ENCODE data around the gene CST6.

The CST6 gene

DNA sequence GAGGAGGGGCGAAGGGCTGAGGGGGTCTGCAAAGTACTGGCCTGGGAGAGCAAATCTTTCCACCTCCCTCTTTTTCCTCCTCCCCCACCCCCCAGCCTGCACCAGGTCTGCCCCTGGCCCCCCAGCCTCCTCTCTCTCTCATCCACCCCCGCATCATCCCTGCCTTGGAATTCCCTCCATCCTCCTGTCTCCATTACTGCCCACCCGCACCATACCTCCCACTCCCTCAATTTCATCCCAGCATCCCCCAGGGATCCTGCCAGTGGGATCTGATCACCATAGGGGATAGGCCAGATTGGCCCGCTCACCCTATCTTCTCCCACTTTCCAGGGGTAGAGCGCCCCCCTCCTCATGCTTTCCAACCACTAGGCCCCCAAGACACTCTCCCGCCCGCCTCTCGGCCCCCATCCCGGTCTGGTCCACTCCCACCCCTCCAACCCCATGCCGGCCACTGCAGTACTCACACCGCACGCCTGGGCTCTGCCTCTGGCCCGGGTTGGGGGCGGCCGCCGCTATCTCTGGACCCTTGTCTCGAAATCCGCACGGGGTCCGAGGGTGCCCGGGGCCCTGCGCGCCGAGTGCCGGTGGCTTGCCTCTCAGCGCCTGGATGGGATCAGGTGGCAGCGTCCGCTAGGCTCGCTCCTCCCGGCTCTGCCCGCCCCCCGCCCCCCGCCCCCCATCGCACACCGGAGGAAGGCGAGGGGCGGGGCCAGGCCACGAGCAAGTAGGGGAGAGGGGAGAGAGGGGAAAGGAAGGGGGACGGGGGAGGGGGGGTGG, 36.9 kb downstream of the CST6 start, which contains the start of gene GAL3ST3:
Gene GAL3ST3, minus strand, starts transcription at position 615 of the 777 bp plus-strand sequence. CDS start 3,746 bp downstream, outside the sequence.
- DNase-seq, result peak; percentile 22

DNA sequence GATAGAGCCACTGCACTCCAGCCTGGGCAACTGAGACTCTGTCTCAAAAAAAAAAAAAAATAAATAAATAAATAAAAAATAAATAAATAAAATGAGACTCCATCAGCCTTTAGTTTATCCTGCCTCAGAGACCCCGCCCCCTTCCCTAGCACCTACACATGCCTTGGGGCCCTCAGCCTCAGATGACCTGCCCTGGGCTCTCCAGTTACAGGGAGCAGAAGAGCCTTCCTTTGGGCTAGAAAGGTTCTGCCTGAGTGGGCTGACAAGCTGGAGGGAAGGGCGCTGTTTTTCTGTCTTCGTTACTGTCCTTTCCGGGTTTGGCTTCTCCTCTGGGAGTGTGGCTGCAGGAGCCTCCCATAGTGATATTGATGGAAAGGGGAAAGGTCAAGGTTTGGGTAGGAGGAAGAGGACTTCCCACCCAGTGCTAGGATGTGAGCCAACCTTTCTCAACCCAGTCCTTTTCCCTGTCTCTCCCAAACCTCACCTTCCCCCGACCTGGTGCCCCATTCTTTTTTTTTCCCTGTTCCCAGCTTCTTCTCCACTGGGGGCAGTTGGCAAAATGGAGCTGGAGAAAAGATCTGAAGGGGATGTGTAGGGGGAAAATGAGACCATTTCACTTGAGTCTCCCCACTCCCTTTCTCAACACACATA, 38.9 kb downstream of the CST6 start:
- peak; percentile 29 for DNase-seq

DNA sequence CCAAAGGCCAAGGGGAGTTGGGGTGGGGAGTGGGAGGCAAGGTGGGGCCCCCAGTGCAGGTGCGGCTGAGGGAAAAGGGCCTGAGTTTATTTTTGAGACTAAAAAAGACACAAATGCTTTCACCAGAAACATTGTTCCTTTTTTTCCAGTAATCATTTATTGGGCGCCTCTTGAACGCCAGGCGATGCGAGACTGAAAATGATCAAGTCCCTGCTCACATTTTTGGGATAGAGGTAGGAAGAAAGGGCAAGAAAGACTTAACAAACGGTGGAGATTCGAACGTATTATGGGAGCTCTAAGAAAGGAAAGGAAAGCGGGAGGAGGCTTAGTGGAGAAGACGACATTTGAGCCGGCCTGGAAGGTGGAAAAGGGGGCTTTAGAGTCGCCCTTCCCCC, 39.6 kb downstream of the CST6 start:
- DNase-seq, result no peak

DNA sequence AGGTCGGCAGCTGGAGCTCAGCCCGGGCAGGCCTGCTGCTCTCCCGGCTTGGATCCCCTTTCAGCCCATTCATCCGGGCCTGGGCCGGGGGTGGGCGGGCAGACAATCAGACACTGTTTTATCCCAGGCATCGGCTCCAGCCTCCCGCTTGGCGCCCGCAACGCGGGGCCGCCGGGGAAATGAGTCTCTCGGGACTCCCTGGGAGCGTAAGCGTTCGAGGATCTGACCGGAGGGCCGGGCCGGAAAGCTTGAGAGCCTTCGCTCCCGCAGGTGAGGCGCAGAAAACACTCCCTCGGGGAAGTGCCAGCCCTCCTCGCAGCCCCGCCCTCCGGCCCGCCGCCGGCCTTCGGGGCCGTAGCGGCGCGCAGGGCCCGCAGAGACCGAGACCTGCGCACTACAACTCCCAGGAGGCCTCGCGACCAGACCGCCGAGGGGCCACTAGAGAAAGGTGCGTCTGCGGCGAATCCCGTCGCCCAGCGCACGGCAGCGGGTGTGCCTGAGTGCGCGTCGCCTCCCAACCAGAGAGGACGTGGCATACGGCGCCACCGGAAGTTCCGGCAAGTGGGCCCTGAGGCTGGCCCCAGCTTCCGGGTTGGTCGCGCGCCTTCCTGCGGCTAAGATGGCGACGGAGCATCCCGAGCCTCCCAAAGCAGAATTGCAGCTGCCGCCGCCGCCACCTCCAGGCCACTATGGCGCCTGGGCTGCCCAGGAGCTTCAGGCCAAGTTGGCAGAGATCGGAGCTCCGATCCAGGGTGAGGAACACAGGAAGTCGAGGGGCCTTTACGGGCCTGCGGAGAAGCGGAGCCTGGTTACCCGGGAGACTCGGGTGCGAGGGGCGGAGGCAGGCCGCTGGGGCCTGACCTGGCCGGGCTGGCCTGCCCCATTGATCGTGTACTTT, 40.2 kb downstream of the CST6 start, which contains the start of gene SF3B2:
Gene SF3B2, plus strand, starts transcription at position 599 of the 898 bp plus-strand sequence. Its CDS starts 21 bp downstream, at position 620.
- peak; percentile 99 for DNase-seq

DNA sequence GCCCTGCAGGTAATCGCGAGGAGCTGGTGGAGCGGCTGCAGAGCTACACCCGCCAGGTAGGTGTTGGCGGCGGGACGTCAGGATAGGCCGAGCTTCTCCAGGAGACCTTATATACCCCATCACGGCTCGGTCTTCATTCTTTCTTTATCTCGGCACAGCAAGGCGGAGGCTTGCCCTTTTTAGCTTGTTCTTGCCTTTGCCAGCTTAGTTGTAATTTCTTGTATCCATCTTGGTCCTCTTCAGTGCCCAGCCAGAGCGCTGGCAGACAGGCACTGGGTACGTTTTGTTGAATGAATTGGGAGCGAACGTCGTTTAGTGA, 40.8 kb downstream of the CST6 start:
- no peak for DNase-seq

DNA sequence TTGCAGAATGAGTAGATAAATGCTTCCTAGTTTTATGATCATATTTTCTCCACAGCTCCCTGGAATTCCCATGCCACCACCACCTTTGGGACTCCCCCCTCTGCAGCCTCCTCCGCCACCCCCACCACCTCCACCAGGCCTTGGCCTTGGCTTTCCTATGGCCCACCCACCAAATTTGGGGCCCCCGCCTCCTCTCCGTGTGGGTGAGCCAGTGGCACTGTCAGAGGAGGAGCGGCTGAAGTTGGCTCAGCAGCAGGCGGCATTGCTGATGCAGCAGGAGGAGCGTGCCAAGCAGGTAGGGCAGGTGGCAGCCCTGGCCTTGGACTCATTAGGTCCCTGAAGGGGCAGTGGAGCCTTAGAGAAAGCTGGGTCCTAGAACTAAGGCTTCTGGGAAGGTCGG, 43.2 kb downstream of the CST6 start:
- no peak for DNase-seq

DNA sequence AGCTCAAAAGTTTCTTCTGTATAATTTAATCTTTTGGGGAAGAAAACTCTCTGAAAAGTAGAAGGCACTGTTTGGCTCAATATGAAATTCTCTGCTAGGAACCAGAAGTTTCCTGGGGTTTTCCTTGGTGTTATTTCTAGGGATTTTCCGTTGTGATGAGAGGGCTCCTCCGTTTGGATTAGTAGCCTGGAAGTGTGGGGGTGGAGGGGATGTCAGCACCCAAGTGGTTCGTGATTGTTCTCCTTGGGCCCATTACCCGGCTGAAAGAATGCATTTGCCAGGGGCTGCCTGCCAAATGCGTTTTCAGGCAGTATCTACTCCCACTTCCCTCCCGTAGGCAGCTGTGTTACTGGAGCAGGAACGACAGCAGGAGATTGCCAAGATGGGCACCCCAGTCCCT, 44.7 kb downstream of the CST6 start:
- no peak for DNase-seq

DNA sequence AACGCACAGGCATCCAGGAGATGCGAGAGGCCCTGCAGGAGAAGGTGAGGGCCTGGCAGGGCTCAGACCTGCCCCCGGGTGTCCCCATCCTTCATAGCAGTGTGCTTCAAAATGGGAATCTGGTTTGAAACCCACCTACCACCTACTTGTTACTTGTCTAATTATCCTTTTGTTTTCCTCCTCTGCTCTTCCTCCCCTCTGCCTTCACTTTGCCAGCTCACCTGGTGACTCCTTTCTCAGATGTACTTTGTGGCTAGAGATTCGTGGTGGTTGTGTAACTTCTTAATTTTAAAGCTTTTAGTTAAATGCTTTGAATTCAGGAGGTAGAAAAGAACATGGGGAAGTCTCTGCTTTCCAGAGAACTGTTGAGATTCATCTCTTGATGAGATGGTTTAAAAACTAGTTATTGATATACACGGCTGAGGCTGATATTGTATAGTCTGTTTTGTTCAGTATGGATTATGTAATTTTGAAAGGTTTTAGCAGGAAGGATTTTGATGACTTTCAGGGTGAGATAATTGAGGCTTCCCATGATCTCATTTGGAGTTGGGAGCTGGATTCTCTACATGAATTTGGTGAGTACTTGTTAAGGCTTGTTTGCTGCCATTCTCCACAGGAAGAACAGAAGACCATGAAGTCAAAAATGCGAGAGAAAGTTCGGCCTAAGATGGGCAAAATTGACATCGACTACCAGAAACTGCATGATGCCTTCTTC, 48.3 kb downstream of the CST6 start:
- DNase-seq, result no peak

DNA sequence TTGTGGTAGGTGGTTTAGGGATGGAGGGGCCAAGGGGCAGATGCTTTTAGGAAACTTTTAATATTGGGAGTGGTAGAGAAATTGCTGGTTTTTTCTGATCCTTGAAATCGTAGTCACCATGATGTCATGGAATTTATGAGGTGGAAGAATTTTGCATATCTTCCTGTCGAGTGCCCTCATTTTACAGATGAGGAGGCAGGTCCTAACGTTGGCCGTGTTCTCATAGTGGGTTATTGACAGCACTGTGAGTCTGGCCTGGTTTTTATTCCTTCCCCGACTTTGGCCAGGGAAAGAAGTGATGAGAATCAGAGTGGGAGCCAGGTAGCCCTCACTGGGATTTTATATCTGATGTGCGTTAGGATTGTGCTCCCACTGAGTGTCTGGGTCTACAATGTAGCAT, 49.5 kb downstream of the CST6 start:
- no peak for DNase-seq

DNA sequence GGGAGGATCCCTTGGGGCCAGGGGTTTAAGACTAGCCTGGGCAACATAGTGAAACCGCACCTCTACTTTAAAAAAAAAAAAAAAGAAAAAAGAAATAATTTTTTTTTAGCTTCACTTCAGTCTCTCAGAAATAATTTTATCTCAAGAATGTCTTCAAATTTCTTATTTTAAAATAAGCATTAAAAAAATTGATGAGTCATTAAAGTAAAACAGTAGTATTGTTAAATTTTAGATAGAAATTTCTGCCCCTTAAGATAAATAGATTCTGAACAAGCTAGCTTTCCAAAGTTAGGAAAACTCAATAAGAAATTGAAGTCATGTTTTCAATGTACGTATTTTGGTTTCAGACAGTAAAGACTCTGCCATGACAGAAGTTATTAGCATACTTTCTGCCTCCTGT, 50.6 kb downstream of the CST6 start:
- DNase-seq, result no peak

Data from NCI-H1092 treated with DMSO at 0.1 percent for 48 hours (cell line).